Measurements from ENCODE around the gene KRTAP4-16. TPM values are rescaled to one million over a fixed set of nuclear protein-coding genes. Genes with fewer than 3 reads are reported as not detected.
"Not testable (repeated sequence)": the region's sequence is repeated elsewhere in the genome, so short reads cannot be mapped to it uniquely, and the experiment has no call there.

The KRTAP4-16 gene
- not detected for total RNA-seq

- Mint-ChIP-seq H3K27ac (no peak within 1 kb of the TSS), H3K4me3 (no peak within 1 kb of the TSS), H3K27me3 (peaks cover 15% of the 10 kb centered on the region), H3K36me3 (ENCODE audit: low read depth) (no peaks in the 10 kb centered on the region), H3K4me1 (no peaks in the 10 kb centered on the region), H3K9me3 (no peaks in the 10 kb centered on the region)
- CTCF ChIA-PET = no interaction called here
- no peak for DNase-seq
- POLR2A ChIA-PET = no interaction called here
These were observed at the start of gene KRTAP4-16 for GRCh38 chr17:41101586-41102259. KRTAP4-16 (minus strand) TSS chr17:41102209; CDS start chr17:41102209, 0 bp downstream.

- POLR2A ChIA-PET = no interaction called here
- CTCF ChIA-PET = no interaction called here
- Mint-ChIP-seq H3K27me3 (peaks cover 8% of the 10 kb centered on the region), H3K4me3 (no peak overlapping the region), H3K4me1 (no peaks in the 10 kb centered on the region), H3K27ac (no peak overlapping the region), H3K9me3 (no peaks in the 10 kb centered on the region), H3K36me3 (ENCODE audit: low read depth) (no peaks in the 10 kb centered on the region)
- DNase-seq = no peak
These were observed 49.5 kb upstream of the KRTAP4-16 start for GRCh38 chr17:41151525-41151924.

- no peak for DNase-seq
- no peak overlapping the region for H3K4me3 Mint-ChIP-seq
- no peaks in the 10 kb centered on the region for H3K4me1 Mint-ChIP-seq
- no peak overlapping the region for H3K27ac Mint-ChIP-seq
- no peaks in the 10 kb centered on the region for H3K36me3 Mint-ChIP-seq (ENCODE audit: low read depth)
- ChIA-PET CTCF (no interaction called here), POLR2A (no interaction called here)
- H3K27me3 Mint-ChIP-seq = peaks cover 3% of the 10 kb centered on the region
- no peaks in the 10 kb centered on the region for H3K9me3 Mint-ChIP-seq
These were observed 48.0 kb upstream of the KRTAP4-16 start for GRCh38 chr17:41150026-41150425.

DNA sequence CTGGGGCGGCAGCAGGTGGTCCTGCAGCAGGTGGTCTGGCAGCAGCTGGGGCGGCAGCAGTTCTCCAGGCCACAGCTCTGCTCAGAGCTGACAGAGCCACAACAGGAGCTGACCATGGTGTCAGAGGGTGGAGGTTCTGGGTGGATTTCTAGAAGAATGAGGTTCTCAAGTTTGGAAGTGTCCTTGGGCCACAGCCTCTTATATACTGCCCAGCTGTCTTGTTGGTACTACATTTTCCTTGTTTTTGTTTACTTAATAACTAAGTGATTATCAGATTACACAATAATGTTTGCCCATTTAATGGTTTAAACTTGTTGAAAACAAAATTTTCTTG, 47.6 kb upstream of the KRTAP4-16 start, which contains the start of gene KRTAP4-5:
TSS of gene KRTAP4-5 (minus strand) at position 174 of the 334 bp plus-strand sequence. CDS start at position 116, 58 bp downstream.
- H3K36me3 Mint-ChIP-seq (ENCODE audit: low read depth) = no peaks in the 10 kb centered on the region
- no peak within 1 kb of the TSS for H3K27ac Mint-ChIP-seq
- ChIA-PET CTCF (no interaction called here), POLR2A (no interaction called here)
- H3K4me3 Mint-ChIP-seq = no peak within 1 kb of the TSS
- H3K9me3 Mint-ChIP-seq = no peaks in the 10 kb centered on the region
- no peaks in the 10 kb centered on the region for H3K4me1 Mint-ChIP-seq
- DNase-seq = no peak
- H3K27me3 Mint-ChIP-seq = peaks cover 3% of the 10 kb centered on the region

DNA sequence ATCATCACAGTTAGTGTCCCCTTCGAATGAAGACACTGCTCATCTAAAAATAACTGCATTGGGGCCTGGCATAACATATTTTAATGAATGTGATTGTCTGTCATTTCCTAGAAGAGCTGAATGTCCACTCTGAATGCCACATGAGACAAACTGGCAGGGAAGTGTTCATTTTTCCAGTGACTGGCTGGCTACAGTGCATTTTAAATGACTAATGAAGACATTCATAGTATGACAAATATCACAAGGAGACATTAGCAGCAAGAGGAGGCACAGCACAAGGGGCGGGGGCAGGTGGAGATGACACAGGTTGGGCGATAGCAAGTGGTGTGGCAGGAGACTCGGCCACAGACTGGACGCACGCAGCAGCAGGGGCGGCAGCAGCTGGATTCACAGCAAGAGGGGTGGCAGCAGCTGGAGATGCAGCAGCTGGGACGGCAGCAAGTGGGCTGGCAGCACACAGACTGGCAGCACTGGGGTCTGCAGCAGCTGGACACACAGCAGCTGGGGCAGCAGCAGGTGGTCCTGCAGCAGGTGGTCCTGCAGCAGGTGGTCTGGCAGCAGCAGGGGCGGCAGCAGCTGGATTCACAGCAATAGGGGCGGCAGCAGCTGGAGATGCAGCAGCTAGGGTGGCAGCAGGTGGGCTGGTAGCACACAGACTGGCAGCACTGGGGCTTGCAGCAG, 47.1 kb upstream of the KRTAP4-16 start:
- H3K9me3 Mint-ChIP-seq; CTCF ChIA-PET; H3K4me1 Mint-ChIP-seq; DNase-seq; H3K27me3 Mint-ChIP-seq; H3K36me3 Mint-ChIP-seq (ENCODE audit: low read depth); POLR2A ChIA-PET; H3K27ac Mint-ChIP-seq; H3K4me3 Mint-ChIP-seq: not testable (repeated sequence)

DNA sequence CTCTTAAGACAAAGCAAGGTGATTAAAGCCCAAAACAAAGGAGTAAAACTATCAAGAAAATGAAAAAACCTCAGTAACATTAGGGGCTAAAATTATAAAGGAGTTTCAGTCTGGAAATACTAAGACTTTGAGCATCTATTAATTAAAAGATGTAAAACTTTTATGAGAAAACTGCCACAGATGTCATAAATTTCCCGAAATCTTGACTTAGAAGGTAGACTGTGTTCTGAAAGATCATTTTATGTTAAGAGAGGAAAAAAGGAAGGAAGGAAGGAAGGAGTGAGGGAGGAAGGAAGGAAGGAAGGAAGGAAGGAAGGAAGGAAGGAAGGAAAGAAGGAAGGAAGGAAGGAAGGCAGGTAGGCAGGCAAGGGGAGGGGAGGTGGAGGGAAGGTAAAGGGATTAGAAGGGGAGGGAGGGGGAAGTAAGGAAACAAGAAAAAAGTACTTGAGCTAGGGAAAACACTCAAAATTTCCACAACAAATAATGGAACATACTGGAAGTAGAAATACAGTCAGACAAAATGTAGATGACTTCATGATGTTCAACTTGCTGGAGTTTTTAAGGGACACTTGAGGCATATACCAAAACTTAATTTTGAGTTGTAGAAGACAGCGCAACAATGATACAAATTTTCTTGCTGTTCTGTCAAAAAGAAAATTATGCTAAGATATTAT, 45.7 kb upstream of the KRTAP4-16 start:
- Mint-ChIP-seq H3K4me3 (no peak overlapping the region), H3K27me3 (no peaks in the 10 kb centered on the region), H3K27ac (no peak overlapping the region), H3K9me3 (peaks cover 5% of the 10 kb centered on the region), H3K36me3 (ENCODE audit: low read depth) (no peaks in the 10 kb centered on the region), H3K4me1 (no peaks in the 10 kb centered on the region)
- ChIA-PET POLR2A (no interaction called here), CTCF (interaction anchor here (1.0 kb wide), 1 partner anchor 11 kb away, joined by 3 read pairs; no protein-coding TSS in a partner anchor)
- DNase-seq = no peak

- ChIA-PET CTCF (no interaction called here), POLR2A (no interaction called here)
These were observed 43.3 kb upstream of the KRTAP4-16 start for GRCh38 chr17:41145261-41145660.

GRCh38 chr17:41144846-41145245, 42.8 kb upstream of the KRTAP4-16 start:
- DNase-seq = no peak
- Mint-ChIP-seq H3K9me3 (peaks cover 10% of the 10 kb centered on the region), H3K27me3 (no peaks in the 10 kb centered on the region), H3K4me3 (no peak overlapping the region), H3K27ac (no peak overlapping the region), H3K4me1 (no peaks in the 10 kb centered on the region), H3K36me3 (ENCODE audit: low read depth) (no peaks in the 10 kb centered on the region)
- ChIA-PET CTCF (no interaction called here), POLR2A (no interaction called here)

More at GRCh38 chr17:41145261-41145660, 43.3 kb upstream of the KRTAP4-16 start:
- Mint-ChIP-seq H3K27ac (no peak overlapping the region), H3K36me3 (ENCODE audit: low read depth) (no peaks in the 10 kb centered on the region), H3K27me3 (no peaks in the 10 kb centered on the region), H3K4me3 (no peak overlapping the region), H3K4me1 (no peaks in the 10 kb centered on the region), H3K9me3 (peaks cover 10% of the 10 kb centered on the region)
- no peak for DNase-seq

- Mint-ChIP-seq H3K4me1 (no peaks in the 10 kb centered on the region), H3K9me3 (peaks cover 15% of the 10 kb centered on the region), H3K36me3 (ENCODE audit: low read depth) (peaks cover 3% of the 10 kb centered on the region), H3K27ac (no peak overlapping the region), H3K4me3 (no peak overlapping the region), H3K27me3 (peaks cover 2% of the 10 kb centered on the region)
- DNase-seq = no peak
- ChIA-PET POLR2A (no interaction called here), CTCF (no interaction called here)
These were observed 39.4 kb upstream of the KRTAP4-16 start for GRCh38 chr17:41141361-41141760.

GRCh38 chr17:41140360-41141131, 38.5 kb upstream of the KRTAP4-16 start, which contains the start of gene KRTAP4-6:
KRTAP4-6 (minus strand) TSS chr17:41140544; CDS start chr17:41140487, 57 bp downstream.
- CTCF ChIA-PET = no interaction called here
- POLR2A ChIA-PET = no interaction called here

DNA sequence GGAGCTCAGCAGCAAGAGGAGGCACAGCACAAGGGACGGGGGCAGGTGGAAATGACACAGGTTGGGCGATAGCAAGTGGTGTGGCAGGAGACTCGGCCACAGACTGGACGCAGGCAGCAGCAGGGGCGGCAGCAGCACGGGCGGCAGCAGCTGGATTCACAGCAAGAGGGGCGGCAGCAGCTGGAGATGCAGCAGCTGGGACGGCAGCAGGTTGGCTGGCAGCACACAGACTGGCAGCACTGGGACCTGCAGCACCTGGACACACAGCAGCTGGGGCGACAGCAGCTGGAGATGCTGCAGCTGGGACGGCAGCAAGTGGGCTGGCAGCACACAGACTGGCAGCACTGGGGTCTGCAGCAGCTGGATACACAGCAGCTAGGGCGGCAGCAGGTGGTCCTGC, 37.9 kb upstream of the KRTAP4-16 start:
- H3K9me3 Mint-ChIP-seq = peaks cover 15% of the 10 kb centered on the region

More at GRCh38 chr17:41140360-41141131, 38.5 kb upstream of the KRTAP4-16 start, which contains the start of gene KRTAP4-6:
- no peak for DNase-seq
- Mint-ChIP-seq H3K4me3 (no peak within 1 kb of the TSS), H3K27me3 (peaks cover 2% of the 10 kb centered on the region), H3K27ac (no peak within 1 kb of the TSS), H3K36me3 (ENCODE audit: low read depth) (peaks cover 3% of the 10 kb centered on the region), H3K4me1 (no peaks in the 10 kb centered on the region), H3K9me3 (peaks cover 15% of the 10 kb centered on the region)

DNA sequence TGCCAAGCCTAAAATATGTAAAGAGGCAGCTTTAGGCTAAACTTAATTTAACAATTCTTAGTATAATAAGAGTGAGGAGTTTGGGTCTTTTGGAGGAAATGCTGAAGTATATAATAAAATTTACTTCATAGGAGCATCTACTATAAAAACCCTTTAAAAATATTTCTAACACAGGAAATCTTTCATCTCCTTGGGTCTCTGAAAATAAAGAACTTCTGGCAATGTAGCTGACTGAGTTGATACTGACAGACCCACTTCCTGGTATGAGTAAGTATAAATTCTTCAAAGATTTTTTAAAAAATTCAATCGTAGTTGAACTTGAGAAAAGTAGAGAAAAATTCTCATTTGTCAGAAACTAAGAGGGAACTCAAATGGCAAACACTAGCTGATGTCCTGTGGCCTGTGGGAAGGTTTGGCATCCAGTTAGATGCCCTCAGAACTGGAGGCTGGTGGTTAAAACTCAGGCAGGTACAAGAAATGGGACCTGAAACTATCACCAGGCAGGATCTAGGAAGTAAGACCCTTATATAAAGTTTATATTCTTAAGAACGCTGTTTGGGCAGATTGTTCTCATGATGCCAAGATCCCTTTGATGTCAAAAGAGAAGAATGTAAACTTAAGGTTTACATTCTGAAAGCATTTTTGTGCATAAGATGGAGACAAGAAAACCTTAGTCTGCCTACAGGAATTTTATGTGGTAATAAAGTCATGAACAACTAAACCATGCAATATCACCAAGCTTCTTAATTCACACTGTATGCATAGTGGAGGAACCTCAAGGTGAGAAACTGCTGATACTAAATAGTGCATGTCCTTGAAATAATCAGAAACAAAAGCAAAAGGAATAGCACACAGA, 32.1 kb upstream of the KRTAP4-16 start:
- Mint-ChIP-seq H3K9me3 (peaks cover 2% of the 10 kb centered on the region), H3K27me3 (peaks cover 2% of the 10 kb centered on the region), H3K36me3 (ENCODE audit: low read depth) (no peaks in the 10 kb centered on the region), H3K27ac (no peak overlapping the region), H3K4me3 (no peak overlapping the region), H3K4me1 (no peaks in the 10 kb centered on the region)
- no peak for DNase-seq
- ChIA-PET CTCF (no interaction called here), POLR2A (no interaction called here)

More for the DNA sequence above, 37.9 kb upstream of the KRTAP4-16 start:
- H3K27ac Mint-ChIP-seq; POLR2A ChIA-PET; H3K4me3 Mint-ChIP-seq; H3K36me3 Mint-ChIP-seq (ENCODE audit: low read depth); H3K4me1 Mint-ChIP-seq; DNase-seq; H3K27me3 Mint-ChIP-seq; CTCF ChIA-PET: not testable (repeated sequence)
